ENCODE measurements around the gene ADGRE3.

GRCh38 chr19:14689598-14690503 is 15.2 kb upstream of the ADGRE3 start, which contains the start of gene ZNF333:
- TF ChIP-seq, protein P1, sequence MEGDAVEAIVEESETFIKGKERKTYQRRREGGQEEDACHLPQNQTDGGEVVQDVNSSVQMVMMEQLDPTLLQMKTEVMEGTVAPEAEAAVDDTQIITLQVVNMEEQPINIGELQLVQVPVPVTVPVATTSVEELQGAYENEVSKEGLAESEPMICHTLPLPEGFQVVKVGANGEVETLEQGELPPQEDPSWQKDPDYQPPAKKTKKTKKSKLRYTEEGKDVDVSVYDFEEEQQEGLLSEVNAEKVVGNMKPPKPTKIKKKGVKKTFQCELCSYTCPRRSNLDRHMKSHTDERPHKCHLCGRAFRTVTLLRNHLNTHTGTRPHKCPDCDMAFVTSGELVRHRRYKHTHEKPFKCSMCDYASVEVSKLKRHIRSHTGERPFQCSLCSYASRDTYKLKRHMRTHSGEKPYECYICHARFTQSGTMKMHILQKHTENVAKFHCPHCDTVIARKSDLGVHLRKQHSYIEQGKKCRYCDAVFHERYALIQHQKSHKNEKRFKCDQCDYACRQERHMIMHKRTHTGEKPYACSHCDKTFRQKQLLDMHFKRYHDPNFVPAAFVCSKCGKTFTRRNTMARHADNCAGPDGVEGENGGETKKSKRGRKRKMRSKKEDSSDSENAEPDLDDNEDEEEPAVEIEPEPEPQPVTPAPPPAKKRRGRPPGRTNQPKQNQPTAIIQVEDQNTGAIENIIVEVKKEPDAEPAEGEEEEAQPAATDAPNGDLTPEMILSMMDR (IDR thresholded peaks at IDR 0.05; ENCODE audit: low read length) = no peak
- no peak for TF ChIP-seq EZH2 (IDR thresholded peaks at IDR 0.05; ENCODE audit: borderline replicate concordance, low read length)

Measured in OCI-LY1 (cell line).